Measurements from ENCODE around the gene MYL7.
"Not testable (repeated sequence)": the region's sequence is repeated elsewhere in the genome, so short reads cannot be mapped to it uniquely, and the experiment has no call there.

MYL7 gene

DNA sequence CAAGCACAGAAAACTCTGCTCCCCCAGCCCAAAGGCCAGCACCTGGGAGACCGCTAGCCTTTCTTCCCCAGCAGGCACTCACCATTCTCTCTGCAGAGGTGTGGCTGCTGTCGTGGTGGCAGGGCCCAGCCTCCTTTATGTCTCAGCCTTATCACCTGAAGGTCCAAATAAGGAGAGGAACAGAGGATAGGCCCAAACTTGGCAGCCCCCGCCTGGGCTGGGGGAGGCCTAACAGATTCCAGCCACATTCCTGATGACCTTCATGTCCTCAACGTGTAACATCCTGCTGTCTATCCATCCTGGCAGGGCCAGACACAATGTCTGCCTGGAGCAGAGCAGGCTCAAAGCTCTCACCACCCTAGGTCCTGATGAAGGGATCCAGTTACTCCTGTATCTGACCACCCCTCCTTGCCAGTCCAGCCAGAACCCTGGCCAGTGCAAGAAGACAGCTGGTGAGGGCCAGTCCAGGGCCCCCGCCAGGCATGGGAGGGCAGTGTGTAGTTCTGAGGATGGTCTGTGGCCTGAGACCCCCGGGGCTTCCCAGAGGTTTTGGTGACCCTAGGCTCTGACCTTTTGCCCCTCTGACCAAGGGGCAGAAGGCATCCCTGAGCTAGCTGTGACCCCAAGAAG, at the start of gene MYL7:
Gene MYL7, minus strand, starts transcription at position 112 of the 630 bp plus-strand sequence. Its CDS starts 27 bp downstream, at position 85.
- DNase-seq = no peak

- no peak for DNase-seq
These were observed 49.1 kb upstream of the MYL7 start for GRCh38 chr7:44189993-44190872.

DNA sequence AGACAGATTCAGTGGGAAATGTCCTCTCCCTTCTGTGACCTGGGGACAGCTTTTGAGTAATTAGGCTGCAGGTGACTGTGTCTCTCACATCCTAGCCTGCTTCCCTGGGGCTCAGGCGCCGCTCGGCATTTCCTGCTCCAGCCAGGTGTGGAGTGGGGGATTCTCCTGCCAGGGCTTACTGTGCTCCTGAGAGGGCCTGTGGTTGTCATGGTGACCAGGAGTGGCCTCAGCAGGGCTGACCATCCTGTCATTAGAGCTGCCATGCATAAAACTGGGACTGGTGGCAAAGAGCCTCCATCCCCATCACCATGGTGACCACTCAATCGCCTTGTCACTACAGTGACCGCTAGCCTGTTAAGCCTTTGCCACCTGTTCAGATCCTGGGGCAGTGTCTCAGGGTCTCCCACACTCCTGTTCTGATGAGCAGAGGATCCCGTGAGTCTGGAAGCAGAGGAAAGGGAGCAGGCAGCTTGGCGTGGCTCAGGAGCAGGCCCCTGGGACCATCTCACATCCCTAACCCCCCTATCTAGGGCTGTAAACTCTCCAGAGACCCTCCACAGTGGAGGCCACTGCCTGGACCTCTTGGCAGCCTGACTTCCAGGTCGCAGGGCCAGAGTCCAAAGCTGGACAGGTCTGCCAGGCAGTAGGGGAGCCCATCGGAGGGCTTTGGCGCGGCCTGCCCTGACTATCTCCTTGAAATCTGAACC, 48.3 kb upstream of the MYL7 start, which contains the start of gene GCK:
Gene GCK, minus strand, starts transcription at position 154 of the 707 bp plus-strand sequence. CDS start 486 bp downstream, outside the sequence.
- no peak for DNase-seq

- DNase-seq = no peak
These were observed 47.5 kb upstream of the MYL7 start for GRCh38 chr7:44188480-44189225.

- no peak for DNase-seq
These were observed 46.7 kb upstream of the MYL7 start for GRCh38 chr7:44187636-44188416.

- no peak for DNase-seq
These were observed 45.6 kb upstream of the MYL7 start for GRCh38 chr7:44186736-44187135.

DNA sequence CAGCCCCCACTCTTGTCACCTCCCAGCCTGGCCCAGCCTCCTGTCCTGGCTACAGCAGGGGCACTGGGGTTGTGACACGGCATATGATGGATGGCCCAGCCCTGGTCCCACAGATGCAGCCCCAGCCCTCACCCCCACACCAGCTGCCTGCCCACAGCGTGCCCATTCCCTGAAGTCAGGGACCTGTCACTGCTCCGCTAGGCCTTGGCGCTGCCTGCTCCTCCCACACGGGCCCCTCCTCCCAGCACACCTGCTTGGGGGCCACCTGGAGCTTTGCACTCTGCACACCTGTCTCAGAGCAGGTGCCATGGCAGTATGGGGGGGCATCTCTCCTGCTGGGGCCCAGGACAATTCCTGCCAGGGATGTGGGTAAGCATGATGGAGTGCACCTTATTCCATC, 44.6 kb upstream of the MYL7 start:
- no peak for DNase-seq

GRCh38 chr7:44184873-44185446, 43.8 kb upstream of the MYL7 start:
- no peak for DNase-seq

DNA sequence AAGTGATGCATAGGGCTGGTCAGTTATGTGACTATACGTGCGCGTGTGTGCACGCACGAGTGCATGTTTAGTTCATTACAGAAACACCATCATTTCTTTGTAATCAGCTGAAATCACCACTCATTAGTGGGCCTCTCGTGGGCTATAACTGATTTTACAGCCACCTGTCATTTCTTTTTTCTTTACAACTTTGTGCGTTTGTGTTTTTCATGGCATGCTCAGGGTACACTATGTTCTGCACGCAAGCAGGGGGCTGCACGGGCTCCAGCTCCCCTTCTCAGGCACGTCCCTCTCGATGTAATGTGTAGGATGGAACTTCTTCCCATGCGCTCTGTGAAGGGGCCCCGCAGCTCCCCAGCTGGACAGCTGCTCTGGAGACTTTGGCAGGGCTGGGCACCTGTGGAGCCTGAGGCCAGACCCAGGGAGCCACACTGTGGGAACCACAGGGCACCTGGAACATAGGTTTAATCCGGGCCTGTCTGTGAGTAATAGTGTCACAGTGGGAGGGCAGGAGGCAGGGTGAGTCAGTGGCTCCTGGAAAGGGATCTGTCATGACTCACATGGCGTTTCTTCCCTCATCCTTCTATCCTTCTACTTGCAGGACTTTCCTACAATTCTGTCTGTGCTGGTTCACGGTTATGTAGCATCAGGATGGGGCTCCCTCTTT, 43.2 kb upstream of the MYL7 start:
- DNase-seq = no peak

GRCh38 chr7:44183386-44183785, 42.3 kb upstream of the MYL7 start:
- no peak for DNase-seq

- no peak for DNase-seq
These were observed 41.7 kb upstream of the MYL7 start for GRCh38 chr7:44182827-44183226.

GRCh38 chr7:44180631-44181030, 39.5 kb upstream of the MYL7 start:
- no peak for DNase-seq

DNA sequence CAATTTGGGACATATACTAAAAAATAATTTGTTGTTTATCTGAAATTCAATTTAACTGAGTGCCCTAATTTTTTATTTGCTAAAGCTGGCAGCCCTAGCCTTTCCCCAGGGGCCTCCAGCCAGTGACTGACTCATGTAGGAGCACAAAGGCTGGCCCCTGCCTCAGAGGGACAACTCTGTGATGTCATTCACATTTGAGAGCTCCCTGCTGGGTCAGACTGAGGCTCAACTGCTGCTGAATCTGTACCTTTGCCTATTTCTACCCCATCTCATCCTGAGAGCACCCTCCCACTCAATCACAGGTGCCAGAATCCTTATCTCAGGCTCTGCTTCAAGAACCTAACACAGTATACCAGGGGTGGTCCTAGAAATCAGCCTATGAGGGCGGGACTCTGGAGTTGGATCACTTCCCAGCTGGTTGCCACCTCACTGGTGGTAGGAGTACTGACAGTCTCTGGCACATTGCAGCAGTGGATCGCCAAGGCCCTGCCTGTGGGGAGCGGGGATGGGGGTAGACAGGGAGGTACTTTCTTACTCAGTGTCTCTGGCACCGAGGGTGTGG, 36.5 kb upstream of the MYL7 start:
- no peak for DNase-seq

DNA sequence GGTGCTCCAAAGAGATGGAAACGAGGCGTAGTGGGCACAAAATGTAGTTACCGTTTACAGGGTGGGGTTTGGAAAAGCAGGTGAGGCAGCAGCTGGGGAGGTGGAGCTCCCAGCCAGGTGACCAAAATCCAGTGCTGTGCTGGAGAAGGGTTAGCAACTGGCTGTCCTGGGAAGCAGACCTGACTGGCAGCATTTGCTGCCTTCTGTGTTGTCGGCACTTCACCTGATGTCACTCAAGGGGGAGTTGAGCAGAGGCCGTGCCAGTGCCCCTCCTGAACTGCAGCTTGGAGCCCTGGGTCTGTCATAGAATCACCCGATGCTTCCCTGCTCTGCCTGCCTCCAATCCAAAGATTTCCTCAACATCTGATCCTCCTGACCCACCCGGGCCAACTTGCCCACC, 35.4 kb upstream of the MYL7 start:
- DNase-seq = no peak

GRCh38 chr7:44175730-44176129, 34.6 kb upstream of the MYL7 start:
- DNase-seq = no peak

GRCh38 chr7:44174694-44174948, 33.5 kb upstream of the MYL7 start:
- DNase-seq = not testable (repeated sequence)

DNA sequence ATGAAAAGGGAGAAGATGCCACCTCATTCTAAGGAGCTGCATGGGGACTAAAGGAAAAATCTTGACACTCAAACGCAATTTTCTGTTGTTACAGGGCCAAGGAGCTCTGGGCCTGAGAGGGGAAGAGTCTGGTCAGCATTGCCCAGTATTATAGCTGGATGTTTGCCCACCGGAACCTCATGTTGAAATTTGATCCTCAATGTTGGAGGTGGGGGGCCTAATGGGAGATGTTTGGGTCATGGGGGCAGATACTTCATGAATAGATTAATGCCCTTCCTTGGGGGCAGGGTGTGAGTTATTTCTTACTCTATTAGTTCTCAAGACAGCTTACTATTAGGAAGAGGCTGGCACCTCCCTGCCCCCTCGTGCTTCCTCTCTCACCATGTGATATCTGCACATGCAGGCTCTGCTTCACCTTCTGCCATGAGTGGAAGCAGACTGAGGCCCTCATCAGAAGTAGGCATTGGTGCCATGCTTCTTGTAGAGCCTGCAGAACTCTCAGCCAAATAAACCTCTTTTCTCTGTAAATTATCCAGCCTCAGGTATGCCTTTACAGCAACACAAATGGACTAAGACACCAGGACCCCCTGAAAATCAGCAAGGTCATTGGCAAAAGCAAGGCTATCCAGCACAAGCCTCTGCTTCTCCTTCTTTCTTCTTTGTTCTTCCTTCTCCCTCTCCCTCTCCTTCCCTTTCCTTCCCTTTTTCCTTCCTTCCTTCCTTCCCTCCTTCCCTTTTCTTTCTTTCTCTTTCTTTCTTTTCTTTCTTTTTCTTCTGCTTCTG, 33.0 kb upstream of the MYL7 start:
- DNase-seq = no peak

GRCh38 chr7:44172803-44173424, 31.8 kb upstream of the MYL7 start:
- no peak for DNase-seq

GRCh38 chr7:44172352-44172751, 31.2 kb upstream of the MYL7 start:
- no peak for DNase-seq

GRCh38 chr7:44171901-44172300, 30.8 kb upstream of the MYL7 start:
- not testable (repeated sequence) for DNase-seq

Data from activated effector memory CD4-positive, alpha-beta T cell treated with Interleukin-2 at 50 U/mL for 16 hours (primary cell).